HCT116 (cell line): ENCODE results near the gene ERC2. TPM values are rescaled to one million over a fixed set of nuclear protein-coding genes. Genes with fewer than 3 reads are reported as not detected.

Experiments
- ATAC-seq: fragments of 200-7000 bp; cut with Tn5 transposase; 2 replicates; pipeline ENCODE4 v1.9.1; 2020; ENCODE audit warnings: mild to moderate bottlenecking, moderate library complexity
- BruUV-seq: library from RNA; stranded (reverse); fragments of 400-500 nt; replicated peaks from 2 replicates; lab custom pipeline; 2021; lab: Mats Ljungman, UMichigan
- CTCF ChIA-PET: fragments of 300-600 bp; sonication (Branson Sonifier 250); formaldehyde crosslinking; loops from one replicate; lab custom pipeline; 2021; ENCODE audit warnings: antibody characterized with exemption; lab: Charles Lee
- POLR2A ChIA-PET: fragments of 300-600, 350-600 bp; sonication (Branson Sonifier 250); formaldehyde crosslinking; loops from one replicate; lab custom pipeline; 2021; ENCODE audit warnings: antibody characterized with exemption; lab: Charles Lee
- RAD21 ChIA-PET, 2 experiments: fragments of 300-600 bp; sonication (Branson Sonifier 250); formaldehyde crosslinking; loops; one replicate each; lab custom pipeline; 2023; ENCODE audit warnings: low total read pairs in 2 of 2; ENCODE audit not compliant: uncharacterized antibody in 2 of 2, unreplicated experiment in 2 of 2, low non-redundant PET in 1 of 2; lab: Charles Lee
- DNase-seq: peaks from one replicate; pipeline ENCODE4 v3.0.0-alpha.2; 2010; ENCODE audit warnings: low read depth, low spot score
- H2AFZ ChIP-seq: fragments of 200-600 bp; shearing (Covaris generic), sonication (generic); 2 replicates; pipeline ENCODE4 v1.6.1; 2017; ENCODE audit warnings: low read depth, mixed run types, mixed read lengths, antibody characterized with exemption, low read length; ENCODE audit not compliant: poor library complexity, severe bottlenecking
- H3K27ac ChIP-seq: 2 replicates; pipeline ENCODE4 v1.5.1; 2012; ENCODE audit warnings: low read depth, low read length
- H3K27me3 ChIP-seq: fragments of 200-600 bp; sonication (generic); 2 replicates; pipeline ENCODE4 v1.6.1; 2016; ENCODE audit warnings: mixed run types, low read length, mixed read lengths; ENCODE audit not compliant: insufficient read depth
- H3K36me3 ChIP-seq, 2 experiments: fragments of 200-500 bp in 1 of 2; fragments of 200-600 bp in 1 of 2; sonication (Bioruptor generic) in 1 of 2; sonication (generic) in 1 of 2; 2 replicates each; pipeline versions ENCODE4 v1.5.1 to v1.6.1; 2014 to 2016; ENCODE audit warnings: low read length in 2 of 2, inconsistent platforms in 1 of 2, mixed read lengths in 1 of 2, mixed run types in 1 of 2; ENCODE audit not compliant: insufficient read depth in 2 of 2, control insufficient read depth in 1 of 2
- H3K4me1 ChIP-seq, 2 experiments: fragments of 200-600 bp in 1 of 2; sonication (generic) in 1 of 2; 2 replicates each; pipeline versions ENCODE4 v1.5.1 to v1.6.1; 2012 to 2017; ENCODE audit warnings: low read length in 2 of 2, inconsistent platforms in 1 of 2, mild to moderate bottlenecking in 1 of 2, mixed read lengths in 1 of 2, mixed run types in 1 of 2, moderate library complexity in 1 of 2; ENCODE audit not compliant: insufficient read depth in 2 of 2, control insufficient read depth in 1 of 2
- H3K4me2 ChIP-seq: fragments of 200-600 bp; sonication (generic); 2 replicates; pipeline ENCODE4 v1.6.1; 2017; ENCODE audit warnings: mixed run types, low read length, mixed read lengths
- H3K4me3 ChIP-seq, 2 experiments: fragments of 200-600 bp in 1 of 2; sonication (generic) in 1 of 2; replicated peaks in 1 of 2; 2 replicates each; pipeline ENCODE4 v1.5.1; 2011 to 2016; ENCODE audit warnings: low read length in 2 of 2, control low read depth in 1 of 2, low read depth in 1 of 2, mild to moderate bottlenecking in 1 of 2, mixed read lengths in 1 of 2, mixed run types in 1 of 2
- H3K79me2 ChIP-seq: fragments of 200-600 bp; sonication (generic); 2 replicates; pipeline ENCODE4 v1.6.1; 2017; ENCODE audit warnings: mild to moderate bottlenecking, mixed run types, low read length, moderate library complexity, mixed read lengths; ENCODE audit not compliant: insufficient read depth
- H3K9ac ChIP-seq: fragments of 200-600 bp; sonication (generic); 2 replicates; pipeline ENCODE4 v1.6.1; 2016; ENCODE audit warnings: low read length, mixed read lengths
- H3K9me2 ChIP-seq: fragments of 200-600 bp; sonication (generic), shearing (Covaris generic); 2 replicates; pipeline ENCODE4 v1.6.1; 2017; ENCODE audit warnings: mixed run types, mild to moderate bottlenecking, moderate library complexity; ENCODE audit not compliant: insufficient read depth
- H3K9me3 ChIP-seq, 2 experiments: fragments of 200-500 bp in 1 of 2; fragments of 200-600 bp in 1 of 2; sonication (Bioruptor generic) in 1 of 2; sonication (generic) in 1 of 2; 2 replicates each; pipeline ENCODE4 v1.6.1; 2014 to 2017; ENCODE audit warnings: low read length in 2 of 2, mixed read lengths in 2 of 2, inconsistent platforms in 1 of 2, low read depth in 1 of 2, mild to moderate bottlenecking in 1 of 2, mixed run types in 1 of 2, moderate library complexity in 1 of 2; ENCODE audit not compliant: control insufficient read depth in 1 of 2, insufficient read depth in 1 of 2
- H4K20me1 ChIP-seq: fragments of 200-600 bp; sonication (generic), shearing (Covaris generic); 2 replicates; pipeline ENCODE4 v1.6.1; 2017; ENCODE audit warnings: mixed run types, mild to moderate bottlenecking, moderate library complexity; ENCODE audit not compliant: insufficient read depth
- ATF3 ChIP-seq: IDR thresholded peaks from 2 replicates; pipeline ENCODE4 v1.6.1; 2012
- CEBPB ChIP-seq: IDR thresholded peaks from 2 replicates; pipeline ENCODE4 v1.6.1; 2012; ENCODE audit warnings: low read depth
- CTCF ChIP-seq, 3 experiments: fragments of 200-600 bp in 1 of 3; sonication (generic) in 1 of 3; IDR thresholded peaks in 2 of 3; conservative IDR thresholded peaks in 1 of 3; 2 replicates each; pipeline ENCODE4 v1.5.1; 2012 to 2017; ENCODE audit warnings: low read depth in 2 of 3, low read length in 2 of 3, antibody characterized with exemption in 1 of 3, borderline replicate concordance in 1 of 3, control low read depth in 1 of 3, mild to moderate bottlenecking in 1 of 3, mixed read lengths in 1 of 3, mixed run types in 1 of 3, moderate library complexity in 1 of 3; ENCODE audit not compliant: insufficient read depth in 1 of 3
- ELF1 ChIP-seq: IDR thresholded peaks from 2 replicates; pipeline ENCODE4 v1.6.1; 2012; ENCODE audit warnings: low read depth, borderline replicate concordance
- EZH2phosphoT487 ChIP-seq: fragments of 200-600 bp; IDR thresholded peaks from 2 replicates; pipeline ENCODE4 v1.6.1; 2018; ENCODE audit warnings: antibody characterized with exemption, borderline replicate concordance
- POLR2AphosphoS5 ChIP-seq: IDR thresholded peaks from 2 replicates; pipeline ENCODE4 v1.6.1; 2011; ENCODE audit warnings: mild to moderate bottlenecking, low read depth, low read length, moderate library complexity
- RAD21 ChIP-seq: IDR thresholded peaks from 2 replicates; pipeline ENCODE4 v1.6.1; 2012; ENCODE audit warnings: low read depth, mild to moderate bottlenecking
- REST ChIP-seq: IDR thresholded peaks from 2 replicates; pipeline ENCODE4 v1.6.1; 2012; ENCODE audit warnings: low read depth
- YY1 ChIP-seq: IDR thresholded peaks from 2 replicates; pipeline ENCODE4 v1.6.1; 2011; ENCODE audit warnings: low read length, low read depth, moderate library complexity, mild to moderate bottlenecking; ENCODE audit not compliant: insufficient replicate concordance; ENCODE audit errors: extremely low read depth
- ZBTB33 ChIP-seq: IDR thresholded peaks from 2 replicates; pipeline ENCODE4 v1.6.1; 2011; ENCODE audit warnings: mild to moderate bottlenecking, low read length, moderate library complexity; ENCODE audit not compliant: insufficient replicate concordance; ENCODE audit errors: extremely low read depth
- ZNF274 ChIP-seq: fragments of 200-500 bp; sonication (Bioruptor generic); IDR thresholded peaks from 2 replicates; pipeline ENCODE4 v1.6.1; 2014; ENCODE audit warnings: mild to moderate bottlenecking, low read depth, low read length, inconsistent platforms
- intact Hi-C: fragments of 100-400 bp; cut with micrococcal nuclease; formaldehyde crosslinking; loops from 2 replicates; pipeline ENCODE4 v1.10.0; 2022
- total RNA-seq: library from RNA; stranded (reverse); gene quantifications from one replicate; pipeline ENCODE4 v1.2.1, GENCODE V29; 2021; ENCODE audit not compliant: unreplicated experiment

The ERC2 gene
- total RNA-seq, 1 experiment from 2014 or later = not detected

GRCh38 chr3:55826097-55826496 is 642.2 kb downstream of the ERC2 start:
- ATAC-seq = no peak
- Histone ChIP-seq H3K9me3 (peaks cover 0 to 12% of the 10 kb centered on the region in 2 experiments; a peak in 1 of 4 replicates), H3K27me3 (no peaks in the 10 kb centered on the region), H3K79me2 (no peaks in the 10 kb centered on the region), H3K36me3 (no peaks in the 10 kb centered on the region), H3K27ac (no peak overlapping the region), H3K4me3 (no peak overlapping the region), H3K4me2 (no peak overlapping the region), H3K9ac (no peak overlapping the region), H2AFZ (no peak overlapping the region), H3K9me2 (no peaks in the 10 kb centered on the region), H3K4me1 (no peaks in the 10 kb centered on the region), H4K20me1 (no peaks in the 10 kb centered on the region)
- BruUV-seq = no TSS peak
- DNase-seq = no peak
- TF ChIP-seq ZBTB33 = no peak
- no peak for TF ChIP-seq REST
- TF ChIP-seq POLR2AphosphoS5 = no peak
- no peak for TF ChIP-seq ZNF274
- no peak for TF ChIP-seq ATF3
- TF ChIP-seq EZH2phosphoT487 = no peak
- no peak for TF ChIP-seq RAD21
- TF ChIP-seq YY1 = no peak
- no peak for TF ChIP-seq CEBPB
- TF ChIP-seq ELF1 = no peak
- TF ChIP-seq CTCF (IDR thresholded peaks at IDR 0.05 in 2 of 3, conservative IDR thresholded peaks at IDR 0.05 in 1 of 3; ENCODE audit: borderline replicate concordance in 1 of 3, insufficient read depth in 1 of 3, low read depth in 2 of 3, low read length in 2 of 3) = no peak
- ChIA-PET POLR2A (no interaction called here), RAD21 (no interaction called here), CTCF (no interaction called here)
- intact Hi-C loops = no loop called here
